ENCODE data around the gene SYNGR4. TPM values are rescaled to one million over a fixed set of nuclear protein-coding genes. Genes with fewer than 3 reads are reported as not detected.

The SYNGR4 gene
- total RNA-seq, 4 donors from 2014 or later: not detected

GRCh38 chr19:48359123-48359522 is 5.0 kb upstream of the SYNGR4 start:
- WGBS, 2 donors: 88 to 89% methylated on average over 4 to 5 of the region's 5 CpGs

DNA sequence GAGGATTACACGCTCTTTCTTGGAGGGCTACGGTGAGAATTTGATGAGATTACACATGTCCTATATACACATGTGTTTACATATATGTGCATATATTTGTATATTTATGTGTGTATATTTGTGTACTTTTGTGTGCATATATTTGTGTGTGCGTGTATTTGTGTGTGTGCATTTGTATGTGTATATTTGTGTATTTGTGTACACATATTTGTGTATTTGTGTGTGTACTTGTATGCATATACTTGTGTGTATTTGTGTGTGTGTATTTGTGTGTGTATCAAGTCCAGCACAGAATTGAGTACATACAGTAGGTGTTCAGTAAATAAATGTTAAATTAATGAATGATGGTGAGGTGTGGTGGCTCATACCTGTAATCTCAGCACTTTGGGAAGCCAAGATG is 2.3 kb upstream of the SYNGR4 start:
- WGBS, 2 donors: 89 to 91% methylated on average over 3 of the region's 3 CpGs
- intact Hi-C loops (cut with DNase I): no loop called here
- TF ChIP-seq, protein P1, sequence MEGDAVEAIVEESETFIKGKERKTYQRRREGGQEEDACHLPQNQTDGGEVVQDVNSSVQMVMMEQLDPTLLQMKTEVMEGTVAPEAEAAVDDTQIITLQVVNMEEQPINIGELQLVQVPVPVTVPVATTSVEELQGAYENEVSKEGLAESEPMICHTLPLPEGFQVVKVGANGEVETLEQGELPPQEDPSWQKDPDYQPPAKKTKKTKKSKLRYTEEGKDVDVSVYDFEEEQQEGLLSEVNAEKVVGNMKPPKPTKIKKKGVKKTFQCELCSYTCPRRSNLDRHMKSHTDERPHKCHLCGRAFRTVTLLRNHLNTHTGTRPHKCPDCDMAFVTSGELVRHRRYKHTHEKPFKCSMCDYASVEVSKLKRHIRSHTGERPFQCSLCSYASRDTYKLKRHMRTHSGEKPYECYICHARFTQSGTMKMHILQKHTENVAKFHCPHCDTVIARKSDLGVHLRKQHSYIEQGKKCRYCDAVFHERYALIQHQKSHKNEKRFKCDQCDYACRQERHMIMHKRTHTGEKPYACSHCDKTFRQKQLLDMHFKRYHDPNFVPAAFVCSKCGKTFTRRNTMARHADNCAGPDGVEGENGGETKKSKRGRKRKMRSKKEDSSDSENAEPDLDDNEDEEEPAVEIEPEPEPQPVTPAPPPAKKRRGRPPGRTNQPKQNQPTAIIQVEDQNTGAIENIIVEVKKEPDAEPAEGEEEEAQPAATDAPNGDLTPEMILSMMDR (IDR thresholded peaks at IDR 0.05): no peak
- TF ChIP-seq POLR2A (IDR thresholded peaks at IDR 0.05): no peak
- H3K9me3 ChIP-seq: no peaks in the 10 kb centered on the region
- H3K27ac ChIP-seq: no peak overlapping the region
- H3K4me3 ChIP-seq: no peak overlapping the region
- no peak for DNase-seq
- peaks cover 6 to 21% (median 9%) of the 10 kb centered on the region in 3 donors for H3K4me1 ChIP-seq
- peaks cover 0 to 9% (median 0%) of the 10 kb centered on the region in 3 donors for H3K36me3 ChIP-seq
- no peaks in the 10 kb centered on the region for H3K27me3 ChIP-seq

More at GRCh38 chr19:48359123-48359522, 5.0 kb upstream of the SYNGR4 start:
- no peak for TF ChIP-seq POLR2A (IDR thresholded peaks at IDR 0.05)
- TF ChIP-seq, protein P1 (IDR thresholded peaks at IDR 0.05): no peak
- H3K27ac ChIP-seq: no peak overlapping the region
- DNase-seq: no peak
- H3K36me3 ChIP-seq: peaks cover 0 to 9% (median 0%) of the 10 kb centered on the region in 3 donors
- H3K4me1 ChIP-seq: peaks cover 3 to 13% (median 6%) of the 10 kb centered on the region in 3 donors
- intact Hi-C loops (cut with DNase I): no loop called here
- no peak overlapping the region for H3K4me3 ChIP-seq
- no peaks in the 10 kb centered on the region for H3K9me3 ChIP-seq
- H3K27me3 ChIP-seq: no peaks in the 10 kb centered on the region

DNA sequence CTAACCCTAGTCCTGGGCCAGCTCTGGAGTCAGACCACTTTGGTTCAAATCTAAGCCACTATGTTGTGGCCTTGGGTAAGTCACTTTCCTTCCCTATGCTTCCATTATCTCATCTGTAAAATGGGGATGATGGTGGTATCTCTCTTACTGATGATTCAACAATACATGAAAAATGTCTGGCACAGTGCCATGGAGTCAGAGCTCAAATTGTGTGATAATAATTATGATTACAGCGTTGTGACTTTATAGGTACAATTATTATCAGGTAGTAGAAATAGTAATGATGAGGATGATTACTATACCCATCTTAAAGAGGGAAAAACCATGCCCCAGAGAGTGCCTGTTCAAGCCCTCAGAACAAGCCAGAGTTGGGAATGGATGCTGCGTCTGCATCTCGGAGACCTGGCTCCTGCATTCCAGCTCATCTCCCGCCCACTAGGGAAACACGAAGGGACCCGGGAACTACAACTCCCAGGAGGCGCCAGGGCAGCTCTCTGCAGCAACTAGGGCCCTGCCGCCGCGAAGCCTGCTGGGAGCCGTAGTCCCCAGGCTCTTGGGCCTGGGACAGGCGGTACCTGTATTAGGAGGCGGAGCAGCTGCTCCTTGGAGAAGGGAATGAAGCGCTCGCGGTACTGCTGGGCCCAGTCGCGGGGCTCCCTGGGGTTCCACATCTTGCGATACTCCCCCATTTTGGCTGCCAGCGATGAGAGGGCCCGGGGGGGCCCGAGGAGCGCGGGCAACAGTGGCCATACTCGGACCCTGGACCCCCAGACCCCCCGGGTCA is 1.3 kb upstream of the SYNGR4 start:
- no peaks in the 10 kb centered on the region for H3K9me3 ChIP-seq
- TF ChIP-seq, protein P1 (IDR thresholded peaks at IDR 0.05): peak in 4 of 6 experiments; percentile 12 to 26 (median 24)
- TF ChIP-seq POLR2A (IDR thresholded peaks at IDR 0.05): peak in 2 of 4 donors; percentile 9 to 30
- peak overlapping the region; percentile 92 to 98 (median 96) for H3K27ac ChIP-seq
- H3K4me3 ChIP-seq: peak overlapping the region; percentile 41 to 80 (median 64)
- H3K36me3 ChIP-seq: peaks cover 0 to 9% (median 0%) of the 10 kb centered on the region in 3 donors
- H3K27me3 ChIP-seq: no peaks in the 10 kb centered on the region
- WGBS, 2 donors: 13 to 20% methylated on average over 4 to 8 of the region's 26 CpGs
- intact Hi-C loops (cut with DNase I): no loop called here
- peak; percentile 69 for DNase-seq
- peaks cover 6 to 21% (median 9%) of the 10 kb centered on the region in 3 donors for H3K4me1 ChIP-seq

DNA sequence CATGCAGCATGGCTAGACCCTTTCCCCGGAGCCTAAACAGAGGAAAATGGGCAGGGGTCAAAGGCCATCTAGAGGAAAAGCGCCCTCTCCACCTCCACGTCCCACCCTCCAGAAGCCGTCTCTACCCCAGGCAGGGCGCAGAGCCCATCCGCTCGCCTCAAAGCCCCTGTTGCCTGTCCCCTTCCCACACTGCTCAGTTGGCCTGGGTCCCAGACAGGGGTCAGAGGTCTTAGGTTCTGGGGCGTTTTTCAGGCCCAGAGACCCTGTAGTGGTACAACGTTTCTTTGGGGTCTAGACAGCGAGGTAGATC is 712 bp upstream of the SYNGR4 start:
- TF ChIP-seq, protein P1 (IDR thresholded peaks at IDR 0.05): no peak
- TF ChIP-seq POLR2A (IDR thresholded peaks at IDR 0.05): no peak
- WGBS, 2 donors: 0 to 2% methylated on average over 6 of the region's 10 CpGs
- no peak for DNase-seq
- Histone ChIP-seq H3K4me1 (peaks cover 6 to 21% (median 9%) of the 10 kb centered on the region in 3 donors), H3K27ac (peak overlapping the region; percentile 92 to 98 (median 96)), H3K9me3 (no peaks in the 10 kb centered on the region), H3K36me3 (peaks cover 0 to 9% (median 0%) of the 10 kb centered on the region in 3 donors), H3K27me3 (no peaks in the 10 kb centered on the region), H3K4me3 (peak overlapping the region; percentile 41 to 80 (median 64))
- intact Hi-C loops (cut with DNase I): no loop called here

DNA sequence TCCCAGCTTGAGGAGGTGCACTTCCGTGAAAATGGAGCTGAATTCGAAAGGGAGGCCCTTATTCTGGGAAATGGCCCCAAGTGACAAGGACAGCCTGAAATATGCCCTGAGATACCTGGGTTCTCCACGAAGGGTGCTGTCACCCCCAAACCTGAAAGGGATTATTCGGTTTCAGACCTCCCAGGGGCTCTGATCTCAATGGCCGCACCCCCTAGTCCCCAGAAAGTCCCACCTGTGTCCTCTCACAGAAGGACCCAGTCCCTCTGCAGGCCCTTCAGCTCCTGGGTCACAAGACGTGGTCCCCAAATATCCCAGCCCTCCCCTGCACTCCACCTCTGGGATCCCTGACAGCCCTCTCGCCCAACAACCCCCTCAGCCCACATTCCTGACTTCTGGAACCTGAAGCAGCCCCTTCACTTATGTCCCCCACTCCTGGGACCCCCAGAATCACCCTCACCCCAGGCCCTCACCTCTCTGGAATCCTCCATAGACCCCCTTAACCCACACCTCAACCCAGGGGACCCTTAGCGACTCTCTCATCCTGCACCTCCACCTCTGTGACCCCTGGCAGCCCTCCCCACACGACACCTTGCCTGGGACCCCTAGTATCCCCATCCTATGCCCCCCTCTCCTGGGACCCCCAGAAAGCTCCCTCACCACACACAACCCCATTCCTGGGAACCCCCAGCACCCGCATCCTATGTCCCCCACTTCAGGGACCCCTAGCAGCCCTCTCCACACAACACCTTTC is 606 bp downstream of the SYNGR4 start:
- Histone ChIP-seq H3K27me3 (no peaks in the 10 kb centered on the region), H3K4me1 (peaks cover 6 to 21% (median 9%) of the 10 kb centered on the region in 3 donors), H3K4me3 (peak overlapping the region; percentile 41 to 80 (median 64)), H3K27ac (peak overlapping the region; percentile 92 to 98 (median 96)), H3K9me3 (no peaks in the 10 kb centered on the region), H3K36me3 (no peaks in the 10 kb centered on the region)
- TF ChIP-seq, protein P1 (IDR thresholded peaks at IDR 0.05): no peak
- TF ChIP-seq POLR2A (IDR thresholded peaks at IDR 0.05): no peak
- no peak for DNase-seq
- intact Hi-C loops (cut with DNase I): no loop called here
- 63 to 65% methylated on average over 8 to 10 of the region's 10 CpGs for WGBS, 2 donors
